Upper lobe of left lung (tissue), 6 donors: Measurements from ENCODE around the gene WNT3. TPM values are rescaled to one million over a fixed set of nuclear protein-coding genes. Genes with fewer than 3 reads are reported as not detected.

ENCODE experiments used
- ATAC-seq, 2 donors: fragments of 200-7000 bp; cut with Tn5 transposase; one replicate each; pipeline ENCODE4 v1.9.1; 2022; ENCODE audit warnings: mild to moderate bottlenecking in 2 of 2, moderate library complexity in 2 of 2; ENCODE audit not compliant: low FRiP score in 2 of 2
- DNase-seq, 2 donors: peaks; one replicate each; pipeline ENCODE4 v3.0.0-alpha.2; 2019 to 2020
- H3K27ac ChIP-seq, 4 donors: fragments of 200-600 bp; sonication (generic); one replicate each; pipeline ENCODE4 v1.5.1; 2016 to 2019
- H3K27me3 ChIP-seq, 4 donors: fragments of 200-600 bp; sonication (generic); one replicate each; pipeline ENCODE4 v1.5.1; 2017 to 2019
- H3K36me3 ChIP-seq, 4 donors: fragments of 200-600 bp; sonication (generic); one replicate each; pipeline ENCODE4 v1.5.1; 2016 to 2019
- H3K4me1 ChIP-seq, 4 donors: fragments of 200-600 bp; sonication (generic); one replicate each; pipeline ENCODE4 v1.5.1; 2018 to 2019
- H3K4me3 ChIP-seq, 4 donors: fragments of 200-600 bp; sonication (generic); one replicate each; pipeline ENCODE4 v1.5.1; 2017 to 2019; ENCODE audit warnings: mild to moderate bottlenecking in 2 of 4, moderate library complexity in 1 of 4
- H3K9me3 ChIP-seq, 4 donors: fragments of 200-600 bp; sonication (generic); one replicate each; pipeline ENCODE4 v1.5.1; 2018 to 2019
- EP300 ChIP-seq, 4 donors: sonication (generic); formaldehyde crosslinking; IDR thresholded peaks; one replicate each; pipeline ENCODE4 v1.5.1; 2017; ENCODE audit warnings: antibody characterized with exemption in 4 of 4, control low read depth in 2 of 4
- POLR2A ChIP-seq, 4 donors: fragments of 450-650 bp; IDR thresholded peaks; one replicate each; pipeline ENCODE4 v1.5.1; 2016 to 2017; ENCODE audit warnings: antibody characterized with exemption in 4 of 4, mild to moderate bottlenecking in 2 of 4
- POLR2AphosphoS5 ChIP-seq, 2 donors: sonication (generic); formaldehyde crosslinking; IDR thresholded peaks; one replicate each; pipeline ENCODE4 v1.5.1; 2017; ENCODE audit warnings: antibody characterized with exemption in 2 of 2
- WGBS, 2 donors: methylation state at CpG; one replicate each; pipeline ENCODE4 v1.1.5; 2017 to 2018; 5-methylcytosine and 5-hydroxymethylcytosine counted together
- total RNA-seq, 6 donors: library from RNA; depleted of rRNA in 4 of 6; stranded (reverse); fragments of >200 nt in 4 of 6; gene quantifications; one replicate each; pipeline versions ENCODE4 v1.1.0 to v1.2.1, GENCODE V29; 2016 to 2021
- TF ChIP-seq, protein P1 (sequence below), 6 experiments: fragments of 450-650 bp in 4 of 6; fragments of 200-600 bp in 2 of 6; sonication (generic) in 2 of 6; IDR thresholded peaks; one replicate each; pipeline ENCODE4 v1.5.1; 2016 to 2019; ENCODE audit warnings: antibody characterized with exemption in 6 of 6
- donor health status: DM: no; HTN: no; CAD: no; lungs with moderate emphysema.
- donor health status: DM: no; HTN: yes; CAD: no; lungs with severe emphysema.

The WNT3 gene
- total RNA-seq, 6 donors from 2014 or later, result 1.1 to 4.6 (median 1.9) TPM

DNA sequence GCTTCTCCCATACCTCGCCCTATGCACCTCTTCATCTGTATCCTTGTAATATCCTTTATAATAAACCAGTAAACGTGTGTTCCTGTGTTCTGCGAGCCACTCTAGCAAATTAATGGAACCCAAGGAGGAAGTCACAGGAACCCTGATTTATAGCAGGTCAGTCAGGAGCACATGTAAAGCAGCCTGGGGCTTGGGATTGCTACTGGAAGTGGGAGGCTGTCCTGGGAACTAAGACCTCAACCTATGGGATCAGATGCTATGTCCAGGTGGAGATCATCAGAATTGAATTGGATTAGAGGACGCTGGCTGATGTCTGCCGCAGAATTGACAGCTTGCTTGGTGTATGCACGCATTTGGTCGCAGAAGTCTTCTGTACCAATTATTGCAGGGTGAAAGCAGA lies 15.7 kb downstream of the WNT3 start:
- 76 to 82% methylated on average over 7 of the region's 7 CpGs for WGBS, 2 donors

DNA sequence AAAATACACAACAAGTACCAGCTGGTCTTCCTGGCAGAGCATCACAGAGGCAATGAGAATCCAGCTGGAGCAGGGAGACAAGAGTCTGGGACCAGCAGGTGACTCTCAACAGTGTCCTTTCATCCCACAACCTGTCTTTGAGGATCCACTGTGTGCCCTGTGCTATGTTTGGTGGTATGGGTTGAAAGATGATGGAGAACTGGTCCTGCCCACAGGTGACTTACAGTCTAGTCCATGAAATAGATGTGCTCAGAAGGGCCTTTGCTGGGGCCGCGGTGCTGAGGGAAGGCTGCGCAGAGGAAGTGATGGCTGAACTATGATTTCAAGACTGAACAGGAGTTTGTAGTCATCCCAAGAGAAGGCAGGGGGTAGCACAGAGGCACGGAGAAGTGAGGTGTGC lies 17.9 kb downstream of the WNT3 start:
- TF ChIP-seq POLR2A (IDR thresholded peaks at IDR 0.05) (no peak), POLR2AphosphoS5 (IDR thresholded peaks at IDR 0.05) (no peak), EP300 (IDR thresholded peaks at IDR 0.05) (no peak)
- TF ChIP-seq, protein P1, sequence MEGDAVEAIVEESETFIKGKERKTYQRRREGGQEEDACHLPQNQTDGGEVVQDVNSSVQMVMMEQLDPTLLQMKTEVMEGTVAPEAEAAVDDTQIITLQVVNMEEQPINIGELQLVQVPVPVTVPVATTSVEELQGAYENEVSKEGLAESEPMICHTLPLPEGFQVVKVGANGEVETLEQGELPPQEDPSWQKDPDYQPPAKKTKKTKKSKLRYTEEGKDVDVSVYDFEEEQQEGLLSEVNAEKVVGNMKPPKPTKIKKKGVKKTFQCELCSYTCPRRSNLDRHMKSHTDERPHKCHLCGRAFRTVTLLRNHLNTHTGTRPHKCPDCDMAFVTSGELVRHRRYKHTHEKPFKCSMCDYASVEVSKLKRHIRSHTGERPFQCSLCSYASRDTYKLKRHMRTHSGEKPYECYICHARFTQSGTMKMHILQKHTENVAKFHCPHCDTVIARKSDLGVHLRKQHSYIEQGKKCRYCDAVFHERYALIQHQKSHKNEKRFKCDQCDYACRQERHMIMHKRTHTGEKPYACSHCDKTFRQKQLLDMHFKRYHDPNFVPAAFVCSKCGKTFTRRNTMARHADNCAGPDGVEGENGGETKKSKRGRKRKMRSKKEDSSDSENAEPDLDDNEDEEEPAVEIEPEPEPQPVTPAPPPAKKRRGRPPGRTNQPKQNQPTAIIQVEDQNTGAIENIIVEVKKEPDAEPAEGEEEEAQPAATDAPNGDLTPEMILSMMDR (IDR thresholded peaks at IDR 0.05), result no peak
- Histone ChIP-seq H3K27ac (no peak overlapping the region), H3K9me3 (no peaks in the 10 kb centered on the region), H3K4me1 (no peaks in the 10 kb centered on the region), H3K36me3 (no peaks in the 10 kb centered on the region), H3K27me3 (no peaks in the 10 kb centered on the region), H3K4me3 (no peak overlapping the region)
- ATAC-seq, result no peak
- WGBS, 2 donors, result 94 to 97% methylated on average over 4 of the region's 4 CpGs
- DNase-seq, result no peak

More for the DNA sequence above, 15.7 kb downstream of the WNT3 start:
- no peak for TF ChIP-seq POLR2AphosphoS5 (IDR thresholded peaks at IDR 0.05)
- no peak for TF ChIP-seq POLR2A (IDR thresholded peaks at IDR 0.05)
- TF ChIP-seq, protein P1 (IDR thresholded peaks at IDR 0.05), result no peak
- no peak for TF ChIP-seq EP300 (IDR thresholded peaks at IDR 0.05)
- Histone ChIP-seq H3K9me3 (no peaks in the 10 kb centered on the region), H3K4me3 (no peak overlapping the region), H3K27me3 (no peaks in the 10 kb centered on the region), H3K36me3 (no peaks in the 10 kb centered on the region), H3K27ac (no peak overlapping the region), H3K4me1 (no peaks in the 10 kb centered on the region)
- DNase-seq (no peak), ATAC-seq (no peak)

DNA sequence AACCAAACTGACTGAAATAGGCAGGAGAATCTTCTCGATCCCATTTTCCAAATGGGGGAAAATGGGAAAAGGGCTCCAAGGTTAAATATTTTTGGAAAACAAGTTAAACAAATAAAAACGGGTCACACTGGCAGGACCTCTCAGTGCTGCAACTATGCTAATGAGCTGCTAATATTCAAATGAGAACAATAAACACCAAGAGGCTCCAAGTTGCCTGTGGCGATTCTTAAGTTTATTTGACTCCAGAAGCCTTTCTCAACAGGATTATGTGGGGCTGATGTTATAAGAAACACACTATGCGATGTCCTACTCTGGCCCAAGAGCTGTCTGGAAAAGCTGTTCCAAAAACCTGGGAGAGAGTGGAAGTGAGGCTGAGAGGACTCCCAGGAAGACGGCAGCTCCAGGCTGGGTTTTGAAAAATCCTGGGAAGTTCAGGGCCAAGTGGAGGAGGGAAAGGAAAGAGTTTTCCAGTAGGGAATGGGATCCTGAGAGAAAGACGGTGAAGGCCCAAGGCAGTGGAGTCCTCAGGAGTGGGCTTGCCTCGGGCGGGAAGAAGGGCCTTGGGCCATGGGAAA lies 21.4 kb downstream of the WNT3 start:
- DNase-seq, result no peak
- Histone ChIP-seq H3K9me3 (no peaks in the 10 kb centered on the region), H3K4me1 (peaks cover 0 to 16% (median 2%) of the 10 kb centered on the region in 4 donors), H3K36me3 (no peaks in the 10 kb centered on the region), H3K27me3 (no peaks in the 10 kb centered on the region), H3K4me3 (no peak overlapping the region), H3K27ac (no peak overlapping the region)
- no peak for TF ChIP-seq POLR2AphosphoS5 (IDR thresholded peaks at IDR 0.05)
- no peak for TF ChIP-seq EP300 (IDR thresholded peaks at IDR 0.05)
- ATAC-seq, result no peak
- WGBS, 2 donors, result 65 to 66% methylated on average over 8 of the region's 8 CpGs

DNA sequence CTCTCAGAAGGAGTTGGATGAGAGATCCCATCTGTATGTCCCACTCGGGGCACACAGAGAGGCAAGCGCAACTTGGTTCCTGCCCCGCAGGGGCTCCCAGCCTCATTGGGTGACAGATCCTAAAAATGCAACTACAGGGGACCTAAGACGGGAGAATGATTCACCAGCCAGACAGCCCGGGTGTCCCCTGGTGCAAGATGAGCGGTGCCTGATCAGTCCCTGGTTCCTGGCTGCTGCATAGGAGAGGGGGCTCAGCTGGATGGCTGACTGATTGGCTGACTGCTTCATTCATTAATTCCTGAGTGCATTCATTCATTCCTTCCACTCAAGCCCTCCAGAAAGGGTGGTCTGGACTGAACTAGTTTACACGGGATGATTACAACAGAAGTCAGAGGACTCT lies 22.0 kb downstream of the WNT3 start:
- Histone ChIP-seq H3K4me1 (peaks cover 0 to 16% (median 2%) of the 10 kb centered on the region in 4 donors), H3K27ac (no peak overlapping the region), H3K27me3 (no peaks in the 10 kb centered on the region), H3K9me3 (no peaks in the 10 kb centered on the region), H3K36me3 (no peaks in the 10 kb centered on the region), H3K4me3 (no peak overlapping the region)
- ATAC-seq (no peak), DNase-seq (no peak)
- 62 to 81% methylated on average over 7 of the region's 7 CpGs for WGBS, 2 donors
- no peak for TF ChIP-seq POLR2A (IDR thresholded peaks at IDR 0.05)
- TF ChIP-seq, protein P1 (IDR thresholded peaks at IDR 0.05), result no peak
- TF ChIP-seq POLR2AphosphoS5 (IDR thresholded peaks at IDR 0.05), result no peak

DNA sequence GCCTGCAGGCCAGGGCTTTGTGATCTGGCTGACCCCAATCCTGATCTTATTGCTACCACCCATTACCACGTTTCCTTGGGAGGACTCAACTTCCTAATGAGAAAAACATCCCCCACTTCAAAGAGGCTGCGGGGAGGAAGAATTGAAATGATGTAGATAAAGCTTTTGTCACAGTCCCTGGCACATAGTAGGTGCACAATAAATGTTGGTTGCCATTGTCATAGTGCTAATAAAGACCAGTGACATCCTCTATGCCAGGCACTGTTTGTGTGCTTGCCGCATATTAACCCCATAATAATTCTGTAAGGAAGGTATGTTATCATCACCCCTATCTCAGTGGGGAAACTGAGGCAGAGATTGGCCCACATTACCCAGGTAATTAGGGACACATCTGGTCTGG lies 22.4 kb downstream of the WNT3 start:
- Histone ChIP-seq H3K36me3 (no peaks in the 10 kb centered on the region), H3K9me3 (no peaks in the 10 kb centered on the region), H3K4me3 (no peak overlapping the region), H3K4me1 (peaks cover 0 to 16% (median 2%) of the 10 kb centered on the region in 4 donors), H3K27me3 (no peaks in the 10 kb centered on the region), H3K27ac (no peak overlapping the region)
- ATAC-seq, result no peak
- DNase-seq, result no peak
- TF ChIP-seq, protein P1 (IDR thresholded peaks at IDR 0.05), result no peak
- TF ChIP-seq EP300 (IDR thresholded peaks at IDR 0.05) (no peak), POLR2AphosphoS5 (IDR thresholded peaks at IDR 0.05) (no peak), POLR2A (IDR thresholded peaks at IDR 0.05) (no peak)
- WGBS, 2 donors, result 71 to 77% methylated on average over 2 to 3 of the region's 3 CpGs
